H9 (cell line): ENCODE results near the gene ANO6. TPM values are rescaled to one million over a fixed set of nuclear protein-coding genes. Genes with fewer than 3 reads are reported as not detected.

Experiments
- DNase-seq: peaks from one replicate; pipeline ENCODE4 v3.0.0-alpha.2; 2017
- H2AFZ ChIP-seq: one replicate; pipeline ENCODE4 v1.6.1; 2013; ENCODE audit warnings: mild to moderate bottlenecking, low read length, control low read depth, moderate library complexity
- H2AK5ac ChIP-seq: 2 replicates; pipeline ENCODE4 v1.6.1; 2013; ENCODE audit warnings: low read length, control low read depth, mixed read lengths; ENCODE audit not compliant: insufficient read length
- H2BK120ac ChIP-seq: one replicate; pipeline ENCODE4 v1.6.1; 2013; ENCODE audit warnings: low read depth, mild to moderate bottlenecking, low read length, control low read depth, inconsistent platforms; ENCODE audit not compliant: poor library complexity, severe bottlenecking
- H2BK12ac ChIP-seq: 2 replicates; pipeline ENCODE4 v1.6.1; 2013; ENCODE audit warnings: low read length, control low read depth, mixed read lengths, low read depth; ENCODE audit not compliant: insufficient read length
- H2BK15ac ChIP-seq: 2 replicates; pipeline ENCODE4 v1.6.1; 2013; ENCODE audit warnings: low read depth, low read length, control low read depth
- H2BK20ac ChIP-seq: one replicate; pipeline ENCODE4 v1.6.1; 2013; ENCODE audit warnings: low read depth, mild to moderate bottlenecking, low read length, control low read depth, inconsistent platforms; ENCODE audit not compliant: poor library complexity, severe bottlenecking
- H2BK5ac ChIP-seq: 2 replicates; pipeline ENCODE4 v1.6.1; 2013; ENCODE audit warnings: low read length, control low read depth, mixed read lengths; ENCODE audit not compliant: insufficient read length
- H3K14ac ChIP-seq: 2 replicates; pipeline ENCODE4 v1.6.1; 2013; ENCODE audit warnings: low read length, control low read depth; ENCODE audit not compliant: insufficient read depth
- H3K18ac ChIP-seq: 2 replicates; pipeline ENCODE4 v1.6.1; 2013; ENCODE audit warnings: low read depth, mild to moderate bottlenecking, mixed read lengths, low read length, control low read depth; ENCODE audit not compliant: insufficient read length
- H3K23ac ChIP-seq: 2 replicates; pipeline ENCODE4 v1.6.1; 2013; ENCODE audit warnings: low read length, control low read depth, mixed read lengths, low read depth; ENCODE audit not compliant: insufficient read length
- H3K23me2 ChIP-seq: 2 replicates; pipeline ENCODE4 v1.6.1; 2013; ENCODE audit warnings: low read depth, mild to moderate bottlenecking, mixed read lengths, low read length, control low read depth; ENCODE audit not compliant: insufficient read length, poor library complexity, severe bottlenecking
- H3K27ac ChIP-seq: 2 replicates; pipeline ENCODE4 v1.5.1; 2013; ENCODE audit warnings: low read length, control low read depth, mixed read lengths, low read depth; ENCODE audit not compliant: insufficient read length
- H3K27me3 ChIP-seq: 2 replicates; pipeline ENCODE4 v1.6.1; 2013; ENCODE audit warnings: low read length, control low read depth, inconsistent platforms; ENCODE audit not compliant: insufficient read depth
- H3K4ac ChIP-seq: 2 replicates; pipeline ENCODE4 v1.6.1; 2013; ENCODE audit warnings: low read depth, mild to moderate bottlenecking, control low read depth, inconsistent platforms, low read length, moderate library complexity
- H3K4me1 ChIP-seq: 2 replicates; pipeline ENCODE4 v1.6.1; 2013; ENCODE audit warnings: low read length, control low read depth, inconsistent platforms; ENCODE audit not compliant: insufficient read depth
- H3K4me2 ChIP-seq: 2 replicates; pipeline ENCODE4 v1.6.1; 2013; ENCODE audit warnings: low read length, control low read depth, mixed read lengths; ENCODE audit not compliant: insufficient read length, insufficient read depth
- H3K56ac ChIP-seq: 2 replicates; pipeline ENCODE4 v1.6.1; 2013; ENCODE audit warnings: low read depth, mild to moderate bottlenecking, mixed read lengths, low read length, control low read depth; ENCODE audit not compliant: insufficient read length
- H3K79me1 ChIP-seq: 2 replicates; pipeline ENCODE4 v1.6.1; 2013; ENCODE audit warnings: low read depth, mild to moderate bottlenecking, moderate library complexity, low read length, control low read depth, inconsistent platforms; ENCODE audit not compliant: insufficient read depth, poor library complexity, severe bottlenecking
- H3K79me2 ChIP-seq: 2 replicates; pipeline ENCODE4 v1.6.1; 2013; ENCODE audit warnings: low read length, control low read depth, inconsistent platforms; ENCODE audit not compliant: insufficient read depth
- H3K9ac ChIP-seq: 2 replicates; pipeline ENCODE4 v1.6.1; 2013; ENCODE audit warnings: low read length, control low read depth, mixed read lengths; ENCODE audit not compliant: insufficient read length; ENCODE audit errors: extremely low read depth
- H3K9me3 ChIP-seq: one replicate; pipeline ENCODE4 v1.6.1; 2013; ENCODE audit warnings: low read depth, low read length, inconsistent platforms; ENCODE audit not compliant: control insufficient read depth
- H3T11ph ChIP-seq: one replicate; pipeline ENCODE4 v1.6.1; 2013; ENCODE audit warnings: mild to moderate bottlenecking, low read length, control low read depth, inconsistent platforms
- H4K20me1 ChIP-seq: one replicate; pipeline ENCODE4 v1.6.1; 2013; ENCODE audit not compliant: control insufficient read depth, insufficient read length, insufficient read depth
- H4K5ac ChIP-seq: 2 replicates; pipeline ENCODE4 v1.6.1; 2013; ENCODE audit warnings: low read depth, mild to moderate bottlenecking, mixed read lengths, low read length, control low read depth; ENCODE audit not compliant: insufficient read length
- H4K8ac ChIP-seq: replicated peaks from 2 replicates; pipeline ENCODE4 v1.6.1; 2013; ENCODE audit warnings: low read length, control low read depth, mixed read lengths, low read depth; ENCODE audit not compliant: insufficient read length
- H4K91ac ChIP-seq: 2 replicates; pipeline ENCODE4 v1.6.1; 2013; ENCODE audit warnings: low read depth, mild to moderate bottlenecking, moderate library complexity, mixed read lengths, low read length, control low read depth; ENCODE audit not compliant: insufficient read length
- H3K27ac Mint-ChIP-seq, 3 experiments: 2 replicates in 2 of 3; 3 replicates in 1 of 3; pipeline ENCODE4 v1.8.0; 2020 to 2021; ENCODE audit warnings: mixed read lengths in 3 of 3, mild to moderate bottlenecking in 1 of 3, moderate library complexity in 1 of 3
- H3K27me3 Mint-ChIP-seq: 2 replicates; pipeline ENCODE4 v1.8.0; 2021; ENCODE audit warnings: low read depth, mild to moderate bottlenecking, moderate library complexity, mixed read lengths
- H3K36me3 Mint-ChIP-seq, 3 experiments: 2 replicates in 2 of 3; 3 replicates in 1 of 3; pipeline ENCODE4 v1.8.0; 2020 to 2021; ENCODE audit warnings: low read depth in 3 of 3, mixed read lengths in 3 of 3; ENCODE audit not compliant: insufficient read depth in 1 of 3
- H3K4me1 Mint-ChIP-seq, 2 experiments: 2 replicates each; pipeline ENCODE4 v1.8.0; 2020; ENCODE audit warnings: mixed read lengths in 2 of 2
- H3K4me3 Mint-ChIP-seq, 2 experiments: 2 replicates in 1 of 2; 3 replicates in 1 of 2; pipeline ENCODE4 v1.8.0; 2020 to 2021; ENCODE audit warnings: mild to moderate bottlenecking in 2 of 2, mixed read lengths in 2 of 2, moderate library complexity in 1 of 2
- H3K9me3 Mint-ChIP-seq, 2 experiments: 2 replicates in 1 of 2; 3 replicates in 1 of 2; pipeline ENCODE4 v1.8.0; 2020; ENCODE audit warnings: mild to moderate bottlenecking in 2 of 2, mixed read lengths in 2 of 2, moderate library complexity in 1 of 2
- WGBS: extraction: QIAGEN DNeasy Blood & Tissue Kit; methylation state at CpG from one replicate; pipeline ENCODE4 v1.1.7; 2013; ENCODE audit warnings: missing lambda C conversion rate, low lambda C conversion rate, mixed read lengths; ENCODE audit not compliant: insufficient read length; ENCODE audit errors: extremely low coverage; 5-methylcytosine and 5-hydroxymethylcytosine counted together
- total RNA-seq: library from RNA; stranded (reverse); gene quantifications from 2 replicates; pipeline ENCODE4 v1.2.1, GENCODE V29; 2021
- TF ChIP-seq, protein P1 (sequence below): fragments of 200-600 bp; sonication (generic); conservative IDR thresholded peaks from 3 replicates; pipeline ENCODE4 v1.8.0; 2021; ENCODE audit warnings: antibody characterized with exemption, mild to moderate bottlenecking

ANO6 gene
- total RNA-seq, 1 experiment from 2014 or later: 24.3 TPM

GRCh38 chr12:45219621-45220020 is 3.7 kb downstream of the ANO6 start:
- H3K4ac ChIP-seq: no peak overlapping the region
- no peak overlapping the region for H3K27ac ChIP-seq
- peaks cover 9% of the 10 kb centered on the region for H3K23me2 ChIP-seq
- H3T11ph ChIP-seq: no peak overlapping the region
- H4K8ac ChIP-seq: no peak overlapping the region
- Mint-ChIP-seq H3K27me3 (no peaks in the 10 kb centered on the region), H3K36me3 (peaks cover 8 to 13% (median 9%) of the 10 kb centered on the region in 3 experiments), H3K4me1 (peaks cover 54 to 55% of the 10 kb centered on the region in 2 experiments), H3K27ac (peak overlapping the region in 1 of 3 experiments; percentile 61; a peak in 1 of 7 replicates), H3K9me3 (no peaks in the 10 kb centered on the region; a peak in 1 of 5 replicates), H3K4me3 (peak overlapping the region in 1 of 2 experiments; percentile 64; a peak in 2 of 5 replicates)
- H2BK12ac ChIP-seq: no peak overlapping the region
- H3K4me1 ChIP-seq: peaks cover 10% of the 10 kb centered on the region
- no peak overlapping the region for H4K91ac ChIP-seq
- TF ChIP-seq, protein P1, sequence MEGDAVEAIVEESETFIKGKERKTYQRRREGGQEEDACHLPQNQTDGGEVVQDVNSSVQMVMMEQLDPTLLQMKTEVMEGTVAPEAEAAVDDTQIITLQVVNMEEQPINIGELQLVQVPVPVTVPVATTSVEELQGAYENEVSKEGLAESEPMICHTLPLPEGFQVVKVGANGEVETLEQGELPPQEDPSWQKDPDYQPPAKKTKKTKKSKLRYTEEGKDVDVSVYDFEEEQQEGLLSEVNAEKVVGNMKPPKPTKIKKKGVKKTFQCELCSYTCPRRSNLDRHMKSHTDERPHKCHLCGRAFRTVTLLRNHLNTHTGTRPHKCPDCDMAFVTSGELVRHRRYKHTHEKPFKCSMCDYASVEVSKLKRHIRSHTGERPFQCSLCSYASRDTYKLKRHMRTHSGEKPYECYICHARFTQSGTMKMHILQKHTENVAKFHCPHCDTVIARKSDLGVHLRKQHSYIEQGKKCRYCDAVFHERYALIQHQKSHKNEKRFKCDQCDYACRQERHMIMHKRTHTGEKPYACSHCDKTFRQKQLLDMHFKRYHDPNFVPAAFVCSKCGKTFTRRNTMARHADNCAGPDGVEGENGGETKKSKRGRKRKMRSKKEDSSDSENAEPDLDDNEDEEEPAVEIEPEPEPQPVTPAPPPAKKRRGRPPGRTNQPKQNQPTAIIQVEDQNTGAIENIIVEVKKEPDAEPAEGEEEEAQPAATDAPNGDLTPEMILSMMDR: no peak
- H2AK5ac ChIP-seq: no peak overlapping the region
- H2AFZ ChIP-seq: no peak overlapping the region
- no CpG with 5 or more reads among the region's 2 CpGs for WGBS
- H4K5ac ChIP-seq: no peak overlapping the region
- H3K27me3 ChIP-seq: no peaks in the 10 kb centered on the region
- H3K9ac ChIP-seq: no peak overlapping the region
- no peaks in the 10 kb centered on the region for H4K20me1 ChIP-seq
- H2BK20ac ChIP-seq: no peak overlapping the region
- H2BK5ac ChIP-seq: no peak overlapping the region
- no peak overlapping the region for H3K18ac ChIP-seq
- H3K79me2 ChIP-seq: peaks cover 36% of the 10 kb centered on the region; the same call in 1 of the 2 replicates
- no peak overlapping the region for H2BK15ac ChIP-seq
- no peak overlapping the region for H3K4me2 ChIP-seq
- H3K79me1 ChIP-seq: no peaks in the 10 kb centered on the region
- H3K9me3 ChIP-seq: no peaks in the 10 kb centered on the region
- no peak overlapping the region for H3K56ac ChIP-seq
- DNase-seq: no peak
- no peak overlapping the region for H2BK120ac ChIP-seq
- no peak overlapping the region for H3K23ac ChIP-seq
- no peak overlapping the region for H3K14ac ChIP-seq
